IPS-18c (cell line): Measurements from ENCODE around the gene PXT1.
A peak's percentile ranks its signal among the peaks of the same experiment; 100 is the strongest.
"Not testable (repeated sequence)": the region's sequence is repeated elsewhere in the genome, so short reads cannot be mapped to it uniquely, and the experiment has no call there.

Experiments
- H3K4me3 ChIP-seq: 2 replicates; pipeline ENCODE4 v1.7.0; 2013; ENCODE audit warnings: low read depth, mild to moderate bottlenecking, low read length, moderate library complexity; ENCODE audit not compliant: insufficient read depth
- H3K9me3 ChIP-seq: one replicate; pipeline ENCODE4 v1.6.1; 2013; ENCODE audit warnings: mild to moderate bottlenecking, low read length, moderate library complexity; ENCODE audit not compliant: control insufficient read depth, insufficient read depth

PXT1 gene

GRCh38 chr6:36418558-36418957, 24.1 kb downstream of the PXT1 start:
- Histone ChIP-seq H3K4me3 (no peak overlapping the region), H3K9me3 (no peaks in the 10 kb centered on the region)

GRCh38 chr6:36414481-36414880, 28.2 kb downstream of the PXT1 start:
- Histone ChIP-seq H3K4me3 (no peak overlapping the region), H3K9me3 (no peaks in the 10 kb centered on the region)

- Histone ChIP-seq H3K4me3 (no peak overlapping the region), H3K9me3 (no peaks in the 10 kb centered on the region)
Observed at GRCh38 chr6:36413489-36414480, 28.9 kb downstream of the PXT1 start.

DNA sequence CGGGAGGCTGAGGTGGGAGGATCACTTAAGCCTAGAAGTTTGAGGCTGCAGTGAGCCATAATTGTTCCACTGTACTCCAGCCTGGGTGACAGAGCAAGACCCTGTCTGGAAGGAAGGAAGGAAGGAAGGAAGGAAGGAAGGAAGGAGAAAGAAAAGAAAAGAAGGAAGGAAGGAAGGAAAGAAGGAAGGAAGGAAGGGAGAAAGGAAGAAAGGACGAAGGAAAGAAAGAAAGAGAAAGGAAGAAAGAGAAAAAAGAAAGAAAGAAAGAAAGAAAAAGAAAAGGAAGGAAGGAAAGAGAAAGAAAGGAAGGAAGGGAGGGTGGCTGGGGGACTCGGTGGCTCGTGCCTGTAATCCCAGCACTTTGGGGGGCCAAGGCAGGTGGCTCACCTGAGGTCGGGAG, 32.9 kb downstream of the PXT1 start:
- H3K4me3 ChIP-seq, H3K9me3 ChIP-seq: not testable (repeated sequence)

- H3K9me3 ChIP-seq = no peaks in the 10 kb centered on the region
- no peak overlapping the region for H3K4me3 ChIP-seq
Observed at GRCh38 chr6:36404164-36404563, 38.5 kb downstream of the PXT1 start.

GRCh38 chr6:36402481-36402880, 40.2 kb downstream of the PXT1 start:
- Histone ChIP-seq H3K4me3 (no peak overlapping the region), H3K9me3 (no peaks in the 10 kb centered on the region)

DNA sequence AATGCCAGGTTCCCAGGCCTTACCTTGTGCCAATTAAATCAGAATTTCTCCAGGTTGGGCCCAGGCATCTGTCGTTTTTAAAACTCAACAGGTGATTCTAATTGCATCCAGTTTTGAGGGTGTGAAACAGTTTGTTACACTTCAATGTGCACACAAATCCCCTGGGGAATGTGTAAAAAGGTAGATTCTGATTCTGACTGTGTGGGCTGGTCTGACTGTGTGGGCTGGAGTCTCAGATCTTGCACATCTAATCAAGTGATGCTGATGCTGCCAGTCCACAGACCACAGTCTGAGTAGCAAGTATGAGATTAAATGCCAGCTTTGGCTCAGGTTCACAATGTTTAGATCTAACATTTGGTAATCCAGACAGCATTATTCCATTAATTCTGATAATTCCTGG, 42.7 kb downstream of the PXT1 start:
- H3K9me3 ChIP-seq = no peaks in the 10 kb centered on the region
- no peak overlapping the region for H3K4me3 ChIP-seq

GRCh38 chr6:36392621-36393020, 50.0 kb downstream of the PXT1 start:
- H3K9me3 ChIP-seq = no peaks in the 10 kb centered on the region
- H3K4me3 ChIP-seq = no peak overlapping the region

- H3K4me3 ChIP-seq = no peak overlapping the region
- no peaks in the 10 kb centered on the region for H3K9me3 ChIP-seq
Observed at GRCh38 chr6:36389353-36389752, 53.3 kb downstream of the PXT1 start.

GRCh38 chr6:36387440-36388303, 55.0 kb downstream of the PXT1 start, which contains the start of gene ETV7:
Gene ETV7, minus strand, starts transcription at chr6:36387669. Its CDS starts 128 bp downstream, at chr6:36387541.
- Histone ChIP-seq H3K4me3 (peak within 1 kb of the TSS; percentile 76), H3K9me3 (no peaks in the 10 kb centered on the region)

- peak overlapping the region; percentile 76 for H3K4me3 ChIP-seq
- no peaks in the 10 kb centered on the region for H3K9me3 ChIP-seq
Observed at GRCh38 chr6:36386495-36387439, 55.9 kb downstream of the PXT1 start.

DNA sequence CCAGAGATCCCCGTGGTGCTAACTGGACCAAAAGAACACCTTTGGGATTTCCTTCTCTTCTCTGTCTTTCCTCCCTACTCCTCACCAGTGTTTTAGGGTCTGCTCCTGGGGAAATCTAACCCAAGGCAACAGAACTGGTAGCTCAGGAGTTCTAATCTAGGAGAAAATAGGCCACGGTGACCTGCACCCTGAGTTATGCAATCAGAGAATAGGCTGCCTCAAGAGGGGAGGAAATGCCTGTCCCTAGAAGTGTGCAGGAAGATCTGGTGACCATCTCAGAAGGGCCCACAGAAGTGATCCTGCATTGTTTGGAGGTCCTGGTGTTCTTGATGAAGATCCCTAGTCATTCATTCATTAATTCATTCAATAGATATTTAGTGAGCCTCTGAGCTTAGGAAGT, 58.6 kb downstream of the PXT1 start:
- no peaks in the 10 kb centered on the region for H3K9me3 ChIP-seq
- H3K4me3 ChIP-seq = no peak overlapping the region

GRCh38 chr6:36383606-36384005, 59.0 kb downstream of the PXT1 start:
- no peak overlapping the region for H3K4me3 ChIP-seq
- H3K9me3 ChIP-seq = no peaks in the 10 kb centered on the region

- H3K4me3 ChIP-seq = no peak overlapping the region
- no peaks in the 10 kb centered on the region for H3K9me3 ChIP-seq
Observed at GRCh38 chr6:36382976-36383375, 59.7 kb downstream of the PXT1 start.

- Histone ChIP-seq H3K9me3 (no peaks in the 10 kb centered on the region), H3K4me3 (no peak overlapping the region)
Observed at GRCh38 chr6:36381502-36382389, 60.9 kb downstream of the PXT1 start.

DNA sequence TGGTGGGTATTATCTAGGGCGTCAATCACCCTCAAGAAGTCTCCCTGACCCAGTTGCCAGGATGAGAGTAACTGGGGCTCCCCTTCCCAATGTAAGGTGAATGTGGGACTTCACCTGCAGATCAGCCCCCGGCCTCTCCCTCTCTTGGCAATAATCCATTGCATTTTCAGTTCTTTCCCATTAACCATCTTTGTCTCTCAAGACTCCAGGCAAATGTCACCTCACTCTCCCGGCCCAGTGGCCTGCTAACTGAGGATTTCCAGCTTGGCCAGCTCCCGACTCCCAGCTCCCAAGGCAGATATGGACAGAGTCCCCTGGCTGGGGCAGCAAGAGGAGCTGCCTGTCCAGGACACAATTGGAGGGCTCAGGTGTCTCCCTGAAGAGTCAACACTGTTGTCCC, 62.5 kb downstream of the PXT1 start:
- Histone ChIP-seq H3K4me3 (no peak overlapping the region), H3K9me3 (no peaks in the 10 kb centered on the region)
